Measurements from ENCODE around the gene SLC12A5. TPM values are rescaled to one million over a fixed set of nuclear protein-coding genes. Genes with fewer than 3 reads are reported as not detected.

SLC12A5 gene
- total RNA-seq, 4 donors from 2014 or later = not detected

- Histone ChIP-seq H3K4me1 (peaks cover 14 to 49% (median 18%) of the 10 kb centered on the region in 3 donors), H3K27ac (no peak overlapping the region), H3K9me3 (no peaks in the 10 kb centered on the region), H3K36me3 (no peaks in the 10 kb centered on the region), H3K4me3 (no peak overlapping the region), H3K27me3 (peaks cover 0 to 99% (median 31%) of the 10 kb centered on the region in 4 donors)
- no peak for DNase-seq
- TF ChIP-seq CTCF (IDR thresholded peaks at IDR 0.05) (no peak), POLR2A (IDR thresholded peaks at IDR 0.05) (no peak)
- intact Hi-C loops (cut with DNase I) = no loop called here
- WGBS, 2 donors = 54 to 63% methylated on average over 9 to 10 of the region's 10 CpGs
Observed at GRCh38 chr20:46012921-46013320, 16.1 kb upstream of the SLC12A5 start.

GRCh38 chr20:46013322-46013828 is 15.6 kb upstream of the SLC12A5 start:
- intact Hi-C loops (cut with DNase I) = no loop called here
- peaks cover 0 to 99% (median 32%) of the 10 kb centered on the region in 4 donors for H3K27me3 ChIP-seq

GRCh38 chr20:46013829-46014516 is 15.0 kb upstream of the SLC12A5 start:
- H3K27me3 ChIP-seq = peaks cover 0 to 98% (median 34%) of the 10 kb centered on the region in 4 donors
- no peak overlapping the region for H3K27ac ChIP-seq
- DNase-seq = no peak
- H3K4me3 ChIP-seq = peak overlapping the region in 2 of 4 donors; percentile 21 to 40
- intact Hi-C loops (cut with DNase I) = no loop called here
- H3K4me1 ChIP-seq = peaks cover 13 to 42% (median 14%) of the 10 kb centered on the region in 3 donors
- H3K9me3 ChIP-seq = no peaks in the 10 kb centered on the region
- WGBS, 2 donors = 6 to 7% methylated on average over 3 to 6 of the region's 67 CpGs
- H3K36me3 ChIP-seq = no peaks in the 10 kb centered on the region
- TF ChIP-seq POLR2A (IDR thresholded peaks at IDR 0.05) (no peak), CTCF (IDR thresholded peaks at IDR 0.05) (peak; percentile 68 to 86 (median 78))

More at GRCh38 chr20:46013322-46013828, 15.6 kb upstream of the SLC12A5 start:
- no peaks in the 10 kb centered on the region for H3K36me3 ChIP-seq
- peaks cover 14 to 45% (median 14%) of the 10 kb centered on the region in 3 donors for H3K4me1 ChIP-seq
- H3K27ac ChIP-seq = no peak overlapping the region
- 10 to 100% methylated on average over 1 to 13 of the region's 29 CpGs for WGBS, 2 donors
- no peak for DNase-seq
- TF ChIP-seq CTCF (IDR thresholded peaks at IDR 0.05) (no peak), POLR2A (IDR thresholded peaks at IDR 0.05) (no peak)
- no peaks in the 10 kb centered on the region for H3K9me3 ChIP-seq
- peak overlapping the region in 1 of 4 donors; percentile 40 for H3K4me3 ChIP-seq

GRCh38 chr20:46014517-46015396 is 14.3 kb upstream of the SLC12A5 start:
- DNase-seq = no peak
- WGBS, 2 donors = 48 to 58% methylated on average over 6 to 7 of the region's 7 CpGs
- Histone ChIP-seq H3K9me3 (no peaks in the 10 kb centered on the region), H3K4me3 (peak overlapping the region in 1 of 4 donors; percentile 40), H3K36me3 (no peaks in the 10 kb centered on the region), H3K27me3 (peaks cover 0 to 98% (median 32%) of the 10 kb centered on the region in 4 donors), H3K4me1 (peaks cover 13 to 41% (median 14%) of the 10 kb centered on the region in 3 donors), H3K27ac (no peak overlapping the region)
- intact Hi-C loops (cut with DNase I) = no loop called here
- TF ChIP-seq POLR2A (IDR thresholded peaks at IDR 0.05) (no peak), CTCF (IDR thresholded peaks at IDR 0.05) (no peak)
